H1 (cell line): ENCODE data around the gene KRTAP1-5. TPM values are rescaled to one million over a fixed set of nuclear protein-coding genes. Genes with fewer than 3 reads are reported as not detected.

Experiments
- CTCF ChIA-PET: fragments of 300-600 bp; sonication (Branson Sonifier 250); formaldehyde crosslinking; loops from one replicate; lab custom pipeline; 2021; ENCODE audit not compliant: partially characterized antibody; lab: Charles Lee
- POLR2A ChIA-PET: fragments of 300-600 bp; sonication (Branson Sonifier 250); formaldehyde crosslinking; loops from one replicate; lab custom pipeline; 2021; ENCODE audit warnings: inconsistent platforms; ENCODE audit not compliant: partially characterized antibody; lab: Charles Lee
- DNase-seq, 2 experiments: peaks; one replicate each; pipeline versions ENCODE4 v3.0.0 to v3.0.0-alpha.2; 2010 to 2022; ENCODE audit warnings: low spot score in 2 of 2, low read depth in 1 of 2, mixed read lengths in 1 of 2
- FAIRE-seq: peaks from 2 replicates; lab custom pipeline; 2011; peaks lifted over from hg19 to GRCh38; lab: Jason Lieb, UNC
- H2AFZ ChIP-seq: 2 replicates; pipeline ENCODE4 v1.8.1; 2012; ENCODE audit warnings: low read length, inconsistent platforms
- H2AK5ac ChIP-seq: 2 replicates; pipeline ENCODE4 v1.6.1; 2013; ENCODE audit warnings: low read depth, low read length
- H2BK120ac ChIP-seq: replicated peaks from 2 replicates; pipeline ENCODE3; 2013; ENCODE audit warnings: low read depth, low read length, inconsistent platforms
- H2BK12ac ChIP-seq: 2 replicates; pipeline ENCODE4 v1.6.1; 2013; ENCODE audit warnings: low read depth, low read length
- H2BK15ac ChIP-seq: 2 replicates; pipeline ENCODE4 v1.6.1; 2013; ENCODE audit warnings: low read length
- H2BK20ac ChIP-seq: 2 replicates; pipeline ENCODE4 v1.6.1; 2013; ENCODE audit warnings: low read length
- H2BK5ac ChIP-seq: 2 replicates; pipeline ENCODE4 v1.6.1; 2013; ENCODE audit warnings: low read depth, low read length
- H3K14ac ChIP-seq: 2 replicates; pipeline ENCODE4 v1.6.1; 2013; ENCODE audit warnings: inconsistent platforms; ENCODE audit not compliant: insufficient read length
- H3K18ac ChIP-seq: 2 replicates; pipeline ENCODE4 v1.6.1; 2013; ENCODE audit warnings: low read length; ENCODE audit errors: extremely low read depth
- H3K23ac ChIP-seq: 2 replicates; pipeline ENCODE4 v1.6.1; 2013; ENCODE audit warnings: inconsistent platforms; ENCODE audit not compliant: insufficient read length
- H3K23me2 ChIP-seq: 2 replicates; pipeline ENCODE4 v1.6.1; 2013; ENCODE audit warnings: low read depth, low read length
- H3K27ac ChIP-seq: 2 replicates; pipeline ENCODE4 v1.6.1; 2011; ENCODE audit warnings: low read depth, low read length, inconsistent platforms
- H3K27me3 ChIP-seq, 4 experiments: replicated peaks in 1 of 4; 1 replicate in 1 of 4; 2 replicates in 3 of 4; pipeline versions ENCODE4 v1.6.1 to v1.8.1; 2011 to 2013; ENCODE audit warnings: low read length in 3 of 4, mild to moderate bottlenecking in 3 of 4, inconsistent platforms in 2 of 4, mixed read lengths in 2 of 4, moderate library complexity in 1 of 4; ENCODE audit not compliant: control insufficient read depth in 3 of 4, insufficient read depth in 3 of 4; ENCODE audit errors: extremely low read depth in 1 of 4
- H3K36me3 ChIP-seq, 4 experiments: 2 replicates each; pipeline versions ENCODE4 v1.6.1 to v1.8.1; 2011 to 2013; ENCODE audit warnings: mild to moderate bottlenecking in 4 of 4, low read length in 3 of 4, moderate library complexity in 2 of 4, control low read depth in 1 of 4, inconsistent platforms in 1 of 4; ENCODE audit not compliant: insufficient read depth in 4 of 4, control insufficient read depth in 2 of 4
- H3K4ac ChIP-seq: replicated peaks from 2 replicates; pipeline ENCODE3; 2013; ENCODE audit warnings: low read length, low read depth, mixed read lengths, inconsistent platforms; ENCODE audit not compliant: insufficient read length
- H3K4me1 ChIP-seq, 4 experiments: replicated peaks in 1 of 4; 1 replicate in 1 of 4; 2 replicates in 3 of 4; pipeline versions ENCODE4 v1.6.1 to v1.8.1; 2011 to 2013; ENCODE audit warnings: low read length in 3 of 4, inconsistent platforms in 2 of 4, mixed read lengths in 1 of 4; ENCODE audit not compliant: insufficient read depth in 4 of 4, control insufficient read depth in 3 of 4
- H3K4me2 ChIP-seq, 2 experiments: 2 replicates each; pipeline versions ENCODE4 v1.6.1 to v1.8.1; 2011 to 2013; ENCODE audit warnings: low read depth in 2 of 2, low read length in 2 of 2, control low read depth in 1 of 2, inconsistent platforms in 1 of 2, mild to moderate bottlenecking in 1 of 2; ENCODE audit not compliant: insufficient read depth in 1 of 2
- H3K4me3 ChIP-seq, 4 experiments: fragments of 200-600, 300-600 bp in 1 of 4; sonication (generic), shearing (Covaris generic), sonication (Bioruptor Twin) in 1 of 4; 2 replicates each; pipeline versions ENCODE4 v1.5.1 to v1.8.1; 2011 to 2016; ENCODE audit warnings: low read length in 4 of 4, low read depth in 3 of 4, control low read depth in 2 of 4, inconsistent platforms in 2 of 4, mild to moderate bottlenecking in 2 of 4, mixed read lengths in 1 of 4, moderate library complexity in 1 of 4; ENCODE audit not compliant: insufficient read depth in 2 of 4; ENCODE audit errors: extremely low read depth in 1 of 4
- H3K56ac ChIP-seq: replicated peaks from 2 replicates; pipeline ENCODE3; 2013; ENCODE audit warnings: low read depth, mild to moderate bottlenecking, mixed read lengths, low read length, inconsistent platforms; ENCODE audit not compliant: insufficient read length
- H3K79me1 ChIP-seq: 2 replicates; pipeline ENCODE4 v1.6.1; 2013; ENCODE audit warnings: low read depth, low read length, control low read depth
- H3K79me2 ChIP-seq, 2 experiments: 2 replicates each; pipeline versions ENCODE4 v1.6.1 to v1.8.1; 2012 to 2013; ENCODE audit warnings: low read length in 2 of 2, mild to moderate bottlenecking in 2 of 2, inconsistent platforms in 1 of 2; ENCODE audit not compliant: insufficient read depth in 2 of 2, control insufficient read depth in 1 of 2
- H3K9ac ChIP-seq, 4 experiments: replicated peaks in 1 of 4; 1 replicate in 1 of 4; 2 replicates in 3 of 4; pipeline versions ENCODE4 v1.6.1 to v1.8.1; 2011 to 2013; ENCODE audit warnings: low read depth in 3 of 4, low read length in 3 of 4, control low read depth in 2 of 4, mild to moderate bottlenecking in 2 of 4, moderate library complexity in 2 of 4, inconsistent platforms in 1 of 4; ENCODE audit errors: extremely low read depth in 1 of 4
- H3K9me3 ChIP-seq, 2 experiments: 2 replicates each; pipeline versions ENCODE4 v1.6.1 to v1.8.1; 2012 to 2013; ENCODE audit warnings: mild to moderate bottlenecking in 2 of 2, moderate library complexity in 2 of 2, control low read depth in 1 of 2, inconsistent platforms in 1 of 2, low read depth in 1 of 2, low read length in 1 of 2, mixed read lengths in 1 of 2; ENCODE audit not compliant: insufficient read depth in 2 of 2
- H4K20me1 ChIP-seq, 2 experiments: replicated peaks in 1 of 2; 2 replicates each; pipeline versions ENCODE3 to v1.8.1; 2011 to 2013; ENCODE audit warnings: inconsistent platforms in 2 of 2, low read length in 2 of 2, mild to moderate bottlenecking in 1 of 2; ENCODE audit not compliant: insufficient read depth in 2 of 2, control insufficient read depth in 1 of 2
- H4K5ac ChIP-seq: 2 replicates; pipeline ENCODE4 v1.6.1; 2013; ENCODE audit warnings: low read length, low read depth, mixed read lengths, inconsistent platforms; ENCODE audit not compliant: insufficient read length
- H4K8ac ChIP-seq: 2 replicates; pipeline ENCODE4 v1.8.0; 2013; ENCODE audit warnings: mild to moderate bottlenecking, moderate library complexity, low read length, inconsistent platforms; ENCODE audit not compliant: insufficient read depth; ENCODE audit errors: extremely low read depth
- H4K91ac ChIP-seq: replicated peaks from 2 replicates; pipeline ENCODE3; 2013; ENCODE audit warnings: low read length, mixed read lengths, inconsistent platforms; ENCODE audit not compliant: insufficient read length
- SUZ12 ChIP-seq: fragments of 200-600 bp; sonication (generic); IDR thresholded peaks from 2 replicates; pipeline ENCODE4 v1.6.1; 2012; ENCODE audit warnings: mild to moderate bottlenecking, inconsistent platforms, low read length, moderate library complexity, mixed read lengths
- WGBS, 2 experiments: shearing (Covaris generic) in 1 of 2; methylation state at CpG; one replicate each; pipeline versions ENCODE4 v1.1.6 to v1.1.7; 2013 to 2015; ENCODE audit warnings: low lambda C conversion rate in 2 of 2, mixed read lengths in 2 of 2, inconsistent platforms in 1 of 2, low coverage in 1 of 2, missing lambda C conversion rate in 1 of 2; ENCODE audit not compliant: insufficient replicate concordance in 2 of 2, insufficient coverage in 1 of 2, insufficient read length in 1 of 2; ENCODE audit errors: extremely low coverage in 1 of 2, missing lambda C conversion rate in 1 of 2; 5-methylcytosine and 5-hydroxymethylcytosine counted together
- polyA plus RNA-seq, 7 experiments: library from polyadenylated mRNA; depleted of rRNA in 3 of 7; stranded (reverse) in 5 of 7; unstranded in 2 of 7; fragments of >200 nt in 5 of 7; fragments of 200-250 nt in 2 of 7; gene quantifications; 1 replicate in 5 of 7; 2 replicates in 1 of 7; 4 replicates in 1 of 7; pipeline versions ENCODE4 v1.2.1 to v1.2.3, GENCODE V29; 2011 to 2013; ENCODE audit warnings: missing spikeins in 2 of 7, mixed read lengths in 2 of 7
- total RNA-seq: library from RNA; stranded (reverse); fragmentation: NEBNext Ultra II Directional; extraction: Animal tissue kit (Norgen Biotek cat#: 25700); gene quantifications from 2 replicates; pipeline ENCODE4 v1.2.1, GENCODE V29; 2021

The KRTAP1-5 gene
- total and polyA plus RNA-seq, 2 of the 8 experiments (the other 6 are each of a cell fraction or from before 2014, with no cell fraction given) = not detected

DNA sequence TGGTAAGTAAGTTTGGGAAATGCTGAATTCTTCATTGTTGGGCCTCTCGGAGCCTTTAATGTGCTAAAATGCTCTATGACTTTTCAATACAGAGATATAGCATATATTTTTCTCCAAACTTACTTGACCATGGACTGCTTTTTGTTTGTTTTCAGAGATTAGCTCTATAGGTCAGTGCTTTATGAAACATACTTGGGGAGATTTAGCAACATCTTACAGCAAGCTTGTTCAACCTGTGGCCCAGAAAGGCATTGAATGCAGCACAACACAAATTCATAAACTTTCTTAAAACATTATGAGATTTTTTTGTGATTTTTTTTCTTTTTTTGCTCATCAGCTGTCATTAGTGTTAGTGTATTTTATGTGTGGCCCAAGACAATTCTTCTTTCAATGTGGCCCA is 17.1 kb downstream of the KRTAP1-5 start:
- Histone ChIP-seq H3K27me3 (no peaks in the 10 kb centered on the region), H2BK15ac (no peak overlapping the region), H4K5ac (no peak overlapping the region), H3K27ac (no peak overlapping the region), H3K23me2 (no peaks in the 10 kb centered on the region), H4K8ac (no peak overlapping the region), H3K18ac (no peak overlapping the region), H2BK12ac (no peak overlapping the region), H2AFZ (no peak overlapping the region), H2BK20ac (no peak overlapping the region), H4K20me1 (no peaks in the 10 kb centered on the region), H3K4ac (no peak overlapping the region), H3K4me3 (no peak overlapping the region), H2BK5ac (no peak overlapping the region), H3K4me2 (no peak overlapping the region), H3K23ac (no peak overlapping the region), H3K56ac (no peak overlapping the region), H3K4me1 (peaks cover 0 to 10% (median 6%) of the 10 kb centered on the region in 4 experiments; a peak in 6 of 7 replicates), H2AK5ac (no peak overlapping the region), H3K79me1 (no peaks in the 10 kb centered on the region), H3K9me3 (no peaks in the 10 kb centered on the region), H3K79me2 (no peaks in the 10 kb centered on the region), H3K9ac (no peak overlapping the region), H2BK120ac (no peak overlapping the region), H4K91ac (no peak overlapping the region), H3K14ac (no peak overlapping the region), H3K36me3 (no peaks in the 10 kb centered on the region)
- WGBS, 2 experiments = 90% methylated on average over 1 of the region's 1 CpG; no CpG with 5 or more reads in 1 of the 2 experiments
- FAIRE-seq (no peak), DNase-seq (no peak)
- TF ChIP-seq SUZ12 = no peak
- ChIA-PET POLR2A (no interaction called here), CTCF (interaction anchor here (1.1 kb wide), 1 partner anchor 19 kb away, joined by 5 read pairs; no protein-coding TSS in a partner anchor)
